ENCODE data around the gene TSPAN7. TPM values are rescaled to one million over a fixed set of nuclear protein-coding genes. Genes with fewer than 3 reads are reported as not detected.

TSPAN7 gene
- total and polyA plus RNA-seq, 2 of the 8 experiments (the other 6 are each of a cell fraction or from before 2014, with no cell fraction given), result 32.1 to 37.7 TPM

GRCh38 chrX:38618180-38618579, 56.8 kb downstream of the TSPAN7 start:
- ChIA-PET CTCF (ENCODE audit: partially characterized antibody) (no interaction called here), POLR2A (ENCODE audit: partially characterized antibody) (no interaction called here)
- Histone ChIP-seq H4K20me1 (replicated peaks in 1 of 2; ENCODE audit: control insufficient read depth in 1 of 2, insufficient read depth in 2 of 2, low read length in 2 of 2) (no peaks in the 10 kb centered on the region), H3K79me1 (ENCODE audit: low read depth, low read length) (no peaks in the 10 kb centered on the region), H3K56ac (replicated peaks; ENCODE audit: insufficient read length, low read depth, low read length) (no peak overlapping the region), H3K14ac (ENCODE audit: insufficient read length) (no peak overlapping the region), H3K36me3 (ENCODE audit: control insufficient read depth in 2 of 4, insufficient read depth in 4 of 4, low read length in 3 of 4) (no peaks in the 10 kb centered on the region), H2BK5ac (ENCODE audit: low read depth, low read length) (no peak overlapping the region), H3K9me3 (ENCODE audit: insufficient read depth in 2 of 2, low read depth in 1 of 2, low read length in 1 of 2) (no peaks in the 10 kb centered on the region), H2BK20ac (ENCODE audit: low read length) (no peak overlapping the region), H3K4ac (replicated peaks; ENCODE audit: insufficient read length, low read depth, low read length) (no peak overlapping the region), H3K79me2 (ENCODE audit: control insufficient read depth in 1 of 2, insufficient read depth in 2 of 2, low read length in 2 of 2) (no peaks in the 10 kb centered on the region), H2BK12ac (ENCODE audit: low read depth, low read length) (no peak overlapping the region), H2AFZ (ENCODE audit: low read length) (no peak overlapping the region), H3K4me1 (replicated peaks in 1 of 4; ENCODE audit: control insufficient read depth in 3 of 4, insufficient read depth in 4 of 4, low read length in 3 of 4) (no peaks in the 10 kb centered on the region; a peak in 2 of 7 replicates), H4K8ac (ENCODE audit: extremely low read depth, insufficient read depth, low read length) (no peak overlapping the region), H3K23me2 (ENCODE audit: low read depth, low read length) (no peaks in the 10 kb centered on the region), H3K4me3 (ENCODE audit: extremely low read depth in 1 of 4, insufficient read depth in 2 of 4, low read depth in 3 of 4, low read length in 4 of 4) (no peak overlapping the region), H4K91ac (replicated peaks; ENCODE audit: insufficient read length, low read length) (no peak overlapping the region), H3K27me3 (replicated peaks in 1 of 4; ENCODE audit: control insufficient read depth in 3 of 4, extremely low read depth in 1 of 4, insufficient read depth in 3 of 4, low read length in 3 of 4) (no peaks in the 10 kb centered on the region), H3K27ac (ENCODE audit: low read depth, low read length) (no peak overlapping the region), H3K4me2 (ENCODE audit: insufficient read depth in 1 of 2, low read depth in 2 of 2, low read length in 2 of 2) (no peak overlapping the region), H2AK5ac (ENCODE audit: low read depth, low read length) (no peak overlapping the region), H4K5ac (ENCODE audit: insufficient read length, low read depth, low read length) (no peak overlapping the region), H3K23ac (ENCODE audit: insufficient read length) (no peak overlapping the region), H3K18ac (ENCODE audit: extremely low read depth, low read length) (no peak overlapping the region), H2BK15ac (ENCODE audit: low read length) (no peak overlapping the region), H2BK120ac (replicated peaks; ENCODE audit: low read depth, low read length) (no peak overlapping the region), H3K9ac (replicated peaks in 1 of 4; ENCODE audit: extremely low read depth in 1 of 4, low read depth in 3 of 4, low read length in 3 of 4) (no peak overlapping the region)
- no peak for FAIRE-seq
- 86% methylated on average over 4 of the region's 5 CpGs; no CpG with 5 or more reads in 1 of the 2 experiments for WGBS, 2 experiments (ENCODE audit: extremely low coverage in 1 of 2, insufficient coverage in 1 of 2, insufficient read length in 1 of 2, insufficient replicate concordance in 2 of 2, low coverage in 1 of 2, low lambda C conversion rate in 2 of 2, missing lambda C conversion rate in 1 of 2)
- DNase-seq (ENCODE audit: low read depth in 1 of 2, low spot score in 2 of 2), result no peak
- TF ChIP-seq TAF1 (IDR thresholded peaks at IDR 0.05; ENCODE audit: low read depth, low read length) (no peak), SP1 (IDR thresholded peaks at IDR 0.05; ENCODE audit: low read depth, low read length) (no peak), JUN (IDR thresholded peaks at IDR 0.05; ENCODE audit: low read depth, low read length) (no peak), EZH2 (IDR thresholded peaks at IDR 0.05; ENCODE audit: low read depth, low read length, severe bottlenecking) (no peak), SIRT6 (IDR thresholded peaks at IDR 0.05; ENCODE audit: low read length) (no peak)

All from H1 (cell line).